ENCODE data around the gene ANKRD42. TPM values are rescaled to one million over a fixed set of nuclear protein-coding genes. Genes with fewer than 3 reads are reported as not detected.

ANKRD42 gene
- total RNA-seq, 1 donor from 2014 or later, result 7.9 TPM

- Mint-ChIP-seq H3K36me3 (ENCODE audit: low read depth) (no peaks in the 10 kb centered on the region), H3K4me3 (no peak overlapping the region), H3K27me3 (ENCODE audit: low read depth) (no peaks in the 10 kb centered on the region), H3K4me1 (no peaks in the 10 kb centered on the region), H3K27ac (ENCODE audit: unreplicated experiment) (no peak overlapping the region), H3K9me3 (no peaks in the 10 kb centered on the region)
- no peak for DNase-seq (ENCODE audit: low read depth, low spot score)
- no peak for TF ChIP-seq CTCF (conservative IDR thresholded peaks at IDR 0.05)
These were observed 29.0 kb downstream of the ANKRD42 start for GRCh38 chr11:83222499-83222898.

DNA sequence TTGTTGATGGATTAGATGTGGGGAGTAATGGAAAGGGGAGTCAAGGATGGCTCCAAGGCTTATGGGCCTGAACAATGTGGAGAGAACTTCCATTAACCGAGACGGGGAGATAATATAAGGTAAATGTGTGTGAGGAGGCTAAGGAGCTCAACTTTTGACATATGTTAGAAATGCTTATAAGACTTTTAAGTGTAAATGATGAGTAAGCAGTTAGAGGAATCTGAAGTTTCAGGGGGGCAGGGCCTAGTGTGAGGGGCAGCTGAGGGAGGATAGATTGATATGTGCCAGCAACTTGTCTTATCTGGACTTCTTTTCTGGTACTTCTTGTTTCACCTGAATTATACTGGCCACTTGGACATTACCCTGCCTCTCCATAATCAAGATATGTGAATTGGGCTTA is 29.9 kb downstream of the ANKRD42 start:
- H3K36me3 Mint-ChIP-seq (ENCODE audit: low read depth), result no peaks in the 10 kb centered on the region
- no peaks in the 10 kb centered on the region for H3K27me3 Mint-ChIP-seq (ENCODE audit: low read depth)
- no peak overlapping the region for H3K4me3 Mint-ChIP-seq
- no peaks in the 10 kb centered on the region for H3K4me1 Mint-ChIP-seq
- no peak for TF ChIP-seq CTCF (conservative IDR thresholded peaks at IDR 0.05)
- H3K27ac Mint-ChIP-seq (ENCODE audit: unreplicated experiment), result no peak overlapping the region
- no peak for DNase-seq (ENCODE audit: low read depth, low spot score)
- H3K9me3 Mint-ChIP-seq, result no peaks in the 10 kb centered on the region

DNA sequence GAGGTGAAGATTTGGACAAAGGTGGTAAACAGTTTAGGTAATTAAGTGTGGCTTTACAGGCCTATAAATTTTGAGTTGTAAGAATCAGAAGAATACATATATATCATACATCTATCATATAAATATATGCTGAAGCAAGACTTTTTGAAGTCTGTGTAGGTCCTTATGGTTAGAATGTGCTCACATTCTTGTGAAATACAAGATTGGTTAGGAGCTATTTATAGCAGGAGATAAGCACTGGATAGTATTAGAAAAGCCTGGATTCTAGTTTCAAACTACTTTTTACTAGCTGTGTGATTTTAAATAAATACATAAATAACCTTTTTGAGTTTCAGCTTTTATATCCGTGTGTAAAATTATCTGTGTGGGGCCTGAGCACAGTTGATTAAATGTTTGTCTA is 42.3 kb downstream of the ANKRD42 start:
- no peaks in the 10 kb centered on the region for H3K9me3 Mint-ChIP-seq
- no peaks in the 10 kb centered on the region for H3K36me3 Mint-ChIP-seq (ENCODE audit: low read depth)
- H3K27ac Mint-ChIP-seq (ENCODE audit: unreplicated experiment), result no peak overlapping the region
- H3K4me1 Mint-ChIP-seq, result no peaks in the 10 kb centered on the region
- no peak for DNase-seq (ENCODE audit: low read depth, low spot score)
- H3K4me3 Mint-ChIP-seq, result no peak overlapping the region
- H3K27me3 Mint-ChIP-seq (ENCODE audit: low read depth), result no peaks in the 10 kb centered on the region
- no peak for TF ChIP-seq CTCF (conservative IDR thresholded peaks at IDR 0.05)

DNA sequence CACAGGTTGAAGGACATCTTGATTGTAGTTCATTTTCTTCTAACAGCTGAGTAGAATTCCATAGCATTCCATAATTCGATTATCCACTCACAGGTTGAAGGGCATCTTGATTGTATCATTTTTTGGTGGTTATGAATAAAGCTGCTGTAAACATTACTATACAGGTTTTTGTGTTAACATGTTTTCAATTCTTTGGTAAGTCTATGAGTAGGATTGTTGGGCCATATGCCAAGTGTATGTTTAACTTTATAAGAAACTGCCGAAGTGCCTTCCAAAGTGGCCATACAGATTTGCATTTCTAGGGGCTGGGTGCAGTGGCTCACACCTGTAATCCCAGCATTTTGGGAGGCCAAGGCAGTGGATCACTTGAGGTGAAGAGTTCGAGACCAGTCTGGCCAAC is 44.6 kb downstream of the ANKRD42 start:
- Mint-ChIP-seq H3K9me3 (no peaks in the 10 kb centered on the region), H3K36me3 (ENCODE audit: low read depth) (peaks cover 3% of the 10 kb centered on the region), H3K4me3 (no peak overlapping the region), H3K4me1 (no peaks in the 10 kb centered on the region), H3K27me3 (ENCODE audit: low read depth) (no peaks in the 10 kb centered on the region), H3K27ac (ENCODE audit: unreplicated experiment) (no peak overlapping the region)
- no peak for TF ChIP-seq CTCF (conservative IDR thresholded peaks at IDR 0.05)
- DNase-seq (ENCODE audit: low read depth, low spot score), result no peak

DNA sequence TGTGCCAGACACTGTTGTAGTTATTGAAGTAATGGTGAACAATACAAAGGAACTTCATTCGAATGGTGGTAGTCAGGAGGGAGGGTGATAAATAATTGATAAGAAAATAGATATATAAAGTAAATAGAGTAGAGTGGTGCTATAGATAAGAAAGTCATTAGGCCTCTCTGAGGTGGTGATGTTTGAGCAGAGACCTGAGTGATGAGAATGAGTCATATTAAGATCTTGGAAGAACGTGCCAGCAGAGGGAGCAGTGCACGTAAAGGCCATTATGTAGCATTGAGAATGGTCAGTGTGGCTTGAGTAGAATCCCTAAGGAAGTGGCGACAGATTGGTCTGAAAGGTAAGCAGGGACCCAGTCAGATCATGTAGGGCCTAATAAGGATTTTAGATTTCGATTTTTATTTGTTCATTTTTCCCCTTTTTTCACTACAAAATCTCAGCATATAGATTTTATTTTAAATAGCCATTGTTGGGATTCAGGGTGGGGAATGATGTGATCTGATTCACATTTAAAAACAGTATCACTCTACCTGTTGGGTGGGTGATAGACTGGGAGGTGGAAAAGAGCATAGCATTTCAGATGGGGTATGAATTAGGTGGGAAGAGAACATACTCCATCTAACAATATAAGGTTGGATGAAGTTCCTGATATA is 47.9 kb downstream of the ANKRD42 start:
- H3K27me3 Mint-ChIP-seq (ENCODE audit: low read depth), result no peaks in the 10 kb centered on the region
- peak; percentile 79 for TF ChIP-seq CTCF (conservative IDR thresholded peaks at IDR 0.05)
- no peak overlapping the region for H3K27ac Mint-ChIP-seq (ENCODE audit: unreplicated experiment)
- no peaks in the 10 kb centered on the region for H3K4me1 Mint-ChIP-seq
- peak; percentile 46 for DNase-seq (ENCODE audit: low read depth, low spot score)
- H3K4me3 Mint-ChIP-seq, result no peak overlapping the region
- no peaks in the 10 kb centered on the region for H3K9me3 Mint-ChIP-seq
- H3K36me3 Mint-ChIP-seq (ENCODE audit: low read depth), result peaks cover 3% of the 10 kb centered on the region

Measured in neural crest cell (in vitro differentiated cells).